ENCODE measurements around the gene NPC1L1. TPM values are rescaled to one million over a fixed set of nuclear protein-coding genes. Genes with fewer than 3 reads are reported as not detected.
A peak's percentile ranks its signal among the peaks of the same experiment; 100 is the strongest.

NPC1L1 gene, protein sequence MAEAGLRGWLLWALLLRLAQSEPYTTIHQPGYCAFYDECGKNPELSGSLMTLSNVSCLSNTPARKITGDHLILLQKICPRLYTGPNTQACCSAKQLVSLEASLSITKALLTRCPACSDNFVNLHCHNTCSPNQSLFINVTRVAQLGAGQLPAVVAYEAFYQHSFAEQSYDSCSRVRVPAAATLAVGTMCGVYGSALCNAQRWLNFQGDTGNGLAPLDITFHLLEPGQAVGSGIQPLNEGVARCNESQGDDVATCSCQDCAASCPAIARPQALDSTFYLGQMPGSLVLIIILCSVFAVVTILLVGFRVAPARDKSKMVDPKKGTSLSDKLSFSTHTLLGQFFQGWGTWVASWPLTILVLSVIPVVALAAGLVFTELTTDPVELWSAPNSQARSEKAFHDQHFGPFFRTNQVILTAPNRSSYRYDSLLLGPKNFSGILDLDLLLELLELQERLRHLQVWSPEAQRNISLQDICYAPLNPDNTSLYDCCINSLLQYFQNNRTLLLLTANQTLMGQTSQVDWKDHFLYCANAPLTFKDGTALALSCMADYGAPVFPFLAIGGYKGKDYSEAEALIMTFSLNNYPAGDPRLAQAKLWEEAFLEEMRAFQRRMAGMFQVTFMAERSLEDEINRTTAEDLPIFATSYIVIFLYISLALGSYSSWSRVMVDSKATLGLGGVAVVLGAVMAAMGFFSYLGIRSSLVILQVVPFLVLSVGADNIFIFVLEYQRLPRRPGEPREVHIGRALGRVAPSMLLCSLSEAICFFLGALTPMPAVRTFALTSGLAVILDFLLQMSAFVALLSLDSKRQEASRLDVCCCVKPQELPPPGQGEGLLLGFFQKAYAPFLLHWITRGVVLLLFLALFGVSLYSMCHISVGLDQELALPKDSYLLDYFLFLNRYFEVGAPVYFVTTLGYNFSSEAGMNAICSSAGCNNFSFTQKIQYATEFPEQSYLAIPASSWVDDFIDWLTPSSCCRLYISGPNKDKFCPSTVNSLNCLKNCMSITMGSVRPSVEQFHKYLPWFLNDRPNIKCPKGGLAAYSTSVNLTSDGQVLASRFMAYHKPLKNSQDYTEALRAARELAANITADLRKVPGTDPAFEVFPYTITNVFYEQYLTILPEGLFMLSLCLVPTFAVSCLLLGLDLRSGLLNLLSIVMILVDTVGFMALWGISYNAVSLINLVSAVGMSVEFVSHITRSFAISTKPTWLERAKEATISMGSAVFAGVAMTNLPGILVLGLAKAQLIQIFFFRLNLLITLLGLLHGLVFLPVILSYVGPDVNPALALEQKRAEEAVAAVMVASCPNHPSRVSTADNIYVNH (N-terminal part only)
- 0.19 TPM for total RNA-seq
- long read RNA-seq = 0 reads

GRCh38 chr7:44541028-44541869 lies at the start of gene NPC1L1:
TSS of gene NPC1L1 (minus strand) at chr7:44541330. CDS start at chr7:44541259, 71 bp downstream.
- no peak for DNase-seq (ENCODE audit: low spot score)
- intact Hi-C loops (cut with DNase I) = no loop called here

DNA sequence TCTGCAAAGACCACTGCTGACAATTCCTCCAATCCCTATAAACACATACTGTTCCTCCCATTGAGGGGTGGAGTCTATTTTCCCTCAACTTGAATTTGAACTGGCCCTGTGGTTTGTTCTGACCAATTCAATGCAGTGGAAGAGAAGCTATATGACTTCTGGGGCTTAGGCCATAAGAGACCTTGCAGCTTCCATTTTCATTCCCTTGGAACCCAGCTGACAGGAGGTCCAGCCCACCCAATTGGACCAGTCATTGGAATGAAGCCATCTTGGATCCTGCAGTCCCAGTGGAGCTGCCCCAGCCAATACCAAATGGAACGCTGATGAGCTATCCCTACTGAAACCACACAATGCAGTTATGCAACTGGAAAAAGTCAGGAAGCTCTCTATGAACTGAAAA lies 49.8 kb upstream of the NPC1L1 start:
- intact Hi-C loops (cut with DNase I) = no loop called here
- DNase-seq (ENCODE audit: low spot score) = no peak

GRCh38 chr7:44587843-44588711 lies 46.9 kb upstream of the NPC1L1 start:
- no peak for DNase-seq (ENCODE audit: low spot score)
- intact Hi-C loops (cut with DNase I) = loop anchor here (5.0 to 10.0 kb wide), 2 partner anchors 334 to 397 kb away; no protein-coding TSS in a partner anchor

- intact Hi-C loops (cut with DNase I) = loop anchor here (2.0 to 10.0 kb wide), 3 partner anchors 23 to 401 kb away; partner anchors contain the start of gene OGDH
- no peak for DNase-seq (ENCODE audit: low spot score)
Measured at GRCh38 chr7:44583146-44583865, 42.2 kb upstream of the NPC1L1 start.

DNA sequence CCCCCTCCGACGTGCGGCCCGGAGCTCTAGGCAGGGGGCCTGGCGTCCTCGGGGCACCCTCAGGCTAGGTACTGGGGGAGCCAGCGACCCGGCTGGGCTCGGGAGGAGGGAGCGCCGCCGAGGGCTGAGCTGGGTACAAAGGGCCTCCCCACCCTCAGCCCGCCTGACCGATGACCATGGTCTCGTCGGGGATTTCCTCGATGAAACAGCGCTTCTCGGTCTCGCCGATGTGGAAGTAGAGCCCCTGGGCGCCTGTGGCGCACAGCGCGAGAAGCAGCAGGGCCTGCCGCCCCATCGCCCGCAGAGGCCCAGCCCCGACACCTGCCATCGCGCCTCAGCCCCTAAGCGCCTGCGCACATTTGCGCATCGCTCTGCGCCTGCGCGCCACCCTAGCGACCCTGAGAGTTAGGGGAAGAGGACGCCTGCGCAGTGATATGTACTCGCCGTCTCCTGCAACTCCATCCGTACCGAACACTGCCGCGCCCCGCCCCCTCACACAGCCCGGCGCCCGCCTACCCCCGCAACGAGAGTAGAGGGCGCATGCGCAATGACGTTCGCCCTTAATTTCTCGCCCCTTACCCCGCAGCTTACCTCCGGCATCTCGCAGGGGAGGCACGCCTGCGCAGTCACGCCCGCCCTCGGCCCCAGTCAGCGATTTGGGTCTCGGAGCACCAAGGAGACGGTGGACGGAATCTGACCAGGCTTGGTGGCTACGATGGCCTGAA lies 40.9 kb upstream of the NPC1L1 start, which contains the start of gene TMED4:
Gene TMED4, minus strand, starts transcription at position 353 of the 725 bp plus-strand sequence. Its CDS starts 25 bp downstream, at position 328.
- DNase-seq (ENCODE audit: low spot score) = peak; percentile 100
- intact Hi-C loops (cut with DNase I) = loop anchor here (2.0 to 10.0 kb wide), 3 partner anchors 25 to 403 kb away; partner anchors contain the start of gene OGDH

DNA sequence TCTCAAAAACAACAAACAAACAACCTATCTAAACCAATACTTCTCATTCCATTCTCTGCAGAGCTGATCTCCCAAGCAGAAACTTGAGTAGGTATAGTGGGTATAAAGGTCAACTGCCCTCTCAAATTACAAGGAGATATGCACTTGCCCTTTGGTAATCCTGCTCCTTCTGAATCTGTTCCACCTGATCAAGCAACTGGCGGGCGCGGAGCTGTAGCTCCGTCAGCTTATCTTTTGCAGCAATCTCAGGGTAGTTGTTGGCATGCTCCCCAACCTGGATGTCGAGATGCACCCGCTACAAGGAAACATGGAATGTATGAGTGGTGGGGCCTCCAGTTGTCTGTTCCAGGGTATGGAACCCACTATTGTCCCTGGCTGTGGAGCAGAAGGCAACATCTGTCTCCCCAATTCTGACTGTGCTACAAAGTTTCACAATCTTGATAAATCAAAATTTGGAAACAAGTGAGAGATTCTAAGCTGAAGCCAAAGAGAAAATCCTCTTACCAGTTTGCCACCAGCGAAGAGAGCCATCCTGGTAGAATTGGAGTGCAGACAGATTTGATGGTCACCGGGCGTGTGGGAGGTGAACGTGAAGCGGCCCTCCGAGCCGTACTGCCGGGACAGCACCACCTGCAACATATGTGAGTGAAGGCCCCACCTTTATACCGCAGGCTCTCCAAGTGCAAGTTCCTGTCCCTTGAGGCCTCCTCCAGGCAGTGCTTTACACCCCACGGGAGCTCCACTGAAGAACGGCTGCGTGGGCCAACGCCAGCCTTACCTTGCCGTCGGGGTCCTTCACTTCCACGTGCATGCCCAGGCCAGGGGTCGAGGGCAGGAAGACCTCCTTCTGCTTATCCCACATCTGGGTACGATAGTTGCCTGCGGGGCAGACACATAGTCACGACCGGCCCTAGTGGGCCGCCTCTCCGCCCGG lies 40.1 kb upstream of the NPC1L1 start:
- no peak for DNase-seq (ENCODE audit: low spot score)
- intact Hi-C loops (cut with DNase I) = loop anchor here (5.0 to 10.0 kb wide), 2 partner anchors 186 to 404 kb away; no protein-coding TSS in a partner anchor

DNA sequence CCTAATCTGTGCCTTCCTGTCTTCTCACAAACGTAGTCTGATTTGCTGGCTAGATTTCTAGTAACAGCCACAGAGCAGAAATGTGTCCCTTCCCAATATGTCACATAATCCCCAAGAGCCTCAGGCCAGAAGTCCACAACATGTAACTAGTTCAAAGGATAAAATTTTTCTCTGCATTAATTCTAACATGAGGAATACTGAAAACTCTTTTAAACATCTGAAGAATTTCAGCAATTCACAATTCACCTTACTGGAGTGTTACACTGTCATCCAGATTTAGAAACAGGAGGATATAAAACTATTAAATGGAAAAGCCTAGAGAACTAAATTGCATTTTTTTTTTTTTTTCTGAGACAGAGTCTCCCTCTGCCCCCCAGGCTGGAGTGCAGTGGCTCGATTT lies 35.1 kb upstream of the NPC1L1 start:
- DNase-seq (ENCODE audit: low spot score) = no peak
- intact Hi-C loops (cut with DNase I) = no loop called here

DNA sequence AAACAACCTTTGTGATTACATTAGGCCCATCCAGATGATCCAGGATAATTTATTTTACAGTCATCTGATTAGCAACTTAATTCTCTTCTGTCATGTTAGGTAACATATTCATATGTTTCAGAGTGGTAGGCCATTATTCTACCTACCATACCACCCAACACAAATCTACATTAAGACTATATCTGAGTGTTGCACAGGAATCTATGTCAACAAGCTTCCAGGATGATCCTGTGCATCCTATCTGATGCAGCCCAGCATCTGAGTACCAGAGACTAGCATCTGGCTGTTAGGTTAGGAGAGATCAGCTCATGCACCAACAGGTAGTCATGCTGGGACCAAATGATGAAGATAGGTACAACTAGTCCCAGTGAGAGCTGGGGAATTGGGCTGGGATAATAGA lies 33.9 kb upstream of the NPC1L1 start:
- no peak for DNase-seq (ENCODE audit: low spot score)
- intact Hi-C loops (cut with DNase I) = no loop called here

GRCh38 chr7:44574287-44574872 lies 33.2 kb upstream of the NPC1L1 start:
- no peak for DNase-seq (ENCODE audit: low spot score)
- intact Hi-C loops (cut with DNase I) = no loop called here

GRCh38 chr7:44573464-44574286 lies 32.5 kb upstream of the NPC1L1 start, which contains the start of gene DDX56:
TSS of gene DDX56 (minus strand) at chr7:44573908. CDS start at chr7:44573895, 13 bp downstream.
- intact Hi-C loops (cut with DNase I) = no loop called here
- peak; percentile 98 for DNase-seq (ENCODE audit: low spot score)

DNA sequence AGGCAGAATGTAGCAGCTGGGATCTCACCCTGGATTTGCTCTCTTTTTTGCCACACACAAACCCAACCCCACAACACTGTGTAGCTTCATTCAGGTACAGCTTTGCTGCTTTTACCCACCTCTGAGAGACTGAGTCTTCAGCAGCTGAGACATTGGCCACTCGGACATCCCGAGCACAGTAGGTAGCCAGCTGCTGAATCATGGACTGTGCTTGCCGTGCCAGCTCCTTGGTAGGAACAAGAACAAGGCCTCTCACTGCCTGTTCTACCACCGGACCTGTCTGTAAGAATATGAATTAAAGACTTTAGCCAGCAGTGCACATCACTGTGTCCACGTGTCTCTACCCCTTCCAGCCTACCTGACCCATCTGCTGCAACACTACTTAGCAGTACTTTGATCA lies 31.6 kb upstream of the NPC1L1 start:
- intact Hi-C loops (cut with DNase I) = no loop called here
- DNase-seq (ENCODE audit: low spot score) = no peak

- intact Hi-C loops (cut with DNase I) = loop anchor here (5.0 kb wide), 2 partner anchors 78 to 328 kb away; partner anchors contain the start of gene NUDCD3
- DNase-seq (ENCODE audit: low spot score) = no peak
Measured at GRCh38 chr7:44569959-44570358, 28.8 kb upstream of the NPC1L1 start.

GRCh38 chr7:44568771-44569560 lies 27.8 kb upstream of the NPC1L1 start:
- DNase-seq (ENCODE audit: low spot score) = no peak
- intact Hi-C loops (cut with DNase I) = loop anchor here (5.0 kb wide), 2 partner anchors 77 to 327 kb away; partner anchors contain the start of gene NUDCD3
